ENCODE results near the gene CDS2. TPM values are rescaled to one million over a fixed set of nuclear protein-coding genes. Genes with fewer than 3 reads are reported as not detected.

The CDS2 gene
- total and polyA plus RNA-seq, 9 donors = 15.6 to 20.9 (median 17.9) TPM

DNA sequence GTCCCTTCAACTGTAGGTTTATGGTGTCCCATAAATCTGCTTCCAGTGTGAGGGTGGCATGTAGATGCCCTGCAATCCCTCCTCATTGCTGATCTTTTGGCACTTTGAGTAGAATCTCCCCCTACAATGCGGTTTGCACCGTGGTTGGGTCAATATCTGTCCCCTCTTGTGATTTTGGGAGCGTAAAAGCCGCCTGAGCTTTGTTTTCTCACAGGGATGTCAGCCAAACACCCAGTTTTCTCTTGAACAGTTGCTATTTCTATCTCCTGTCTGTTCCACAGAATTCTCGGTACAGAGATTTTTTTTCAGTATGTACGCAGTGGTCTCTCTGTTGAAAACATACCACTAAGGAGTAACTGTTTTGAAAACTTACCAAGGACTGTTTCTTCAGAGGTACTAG lies 21.8 kb downstream of the CDS2 start:
- DNase-seq = no peak
- Histone ChIP-seq H3K27ac (ENCODE audit: low read length) (no peak overlapping the region), H3K9me3 (replicated peaks; ENCODE audit: control insufficient read depth, low read depth, low read length) (no peaks in the 10 kb centered on the region), H3K4me1 (ENCODE audit: control insufficient read depth, insufficient read depth, low read length) (peaks cover 14% of the 10 kb centered on the region), H3K27me3 (ENCODE audit: control insufficient read depth, insufficient read depth, low read length) (no peaks in the 10 kb centered on the region), H3K4me3 (ENCODE audit: low read length) (no peak overlapping the region), H3K36me3 (ENCODE audit: control insufficient read depth, insufficient read depth, low read length) (no peaks in the 10 kb centered on the region)
- 61% methylated on average over 4 of the region's 6 CpGs for WGBS (ENCODE audit: insufficient coverage)

DNA sequence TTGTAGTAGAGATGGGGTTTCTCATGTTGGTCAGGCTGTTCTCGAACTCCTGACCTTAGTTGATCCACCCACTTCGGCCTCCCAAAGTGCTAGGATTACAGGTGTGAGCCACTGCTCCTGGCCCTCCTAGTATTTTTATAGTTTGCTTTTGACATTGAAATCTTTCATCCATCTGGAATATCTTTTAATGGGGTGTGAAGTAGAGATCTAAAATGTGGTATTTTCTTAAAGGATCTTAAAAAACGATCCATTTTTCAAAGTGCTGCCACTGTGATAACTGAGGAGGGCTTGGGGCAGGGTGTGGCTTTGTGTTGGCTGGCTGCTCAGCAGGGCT lies 23.1 kb downstream of the CDS2 start:
- no peaks in the 10 kb centered on the region for H3K27me3 ChIP-seq (ENCODE audit: control insufficient read depth, insufficient read depth, low read length)
- no peaks in the 10 kb centered on the region for H3K9me3 ChIP-seq (replicated peaks; ENCODE audit: control insufficient read depth, low read depth, low read length)
- no peak for DNase-seq
- no peaks in the 10 kb centered on the region for H3K36me3 ChIP-seq (ENCODE audit: control insufficient read depth, insufficient read depth, low read length)
- WGBS (ENCODE audit: insufficient coverage) = 100% methylated on average over 1 of the region's 3 CpGs
- no peak overlapping the region for H3K4me3 ChIP-seq (ENCODE audit: low read length)
- no peak overlapping the region for H3K27ac ChIP-seq (ENCODE audit: low read length)
- peaks cover 14% of the 10 kb centered on the region for H3K4me1 ChIP-seq (ENCODE audit: control insufficient read depth, insufficient read depth, low read length)

DNA sequence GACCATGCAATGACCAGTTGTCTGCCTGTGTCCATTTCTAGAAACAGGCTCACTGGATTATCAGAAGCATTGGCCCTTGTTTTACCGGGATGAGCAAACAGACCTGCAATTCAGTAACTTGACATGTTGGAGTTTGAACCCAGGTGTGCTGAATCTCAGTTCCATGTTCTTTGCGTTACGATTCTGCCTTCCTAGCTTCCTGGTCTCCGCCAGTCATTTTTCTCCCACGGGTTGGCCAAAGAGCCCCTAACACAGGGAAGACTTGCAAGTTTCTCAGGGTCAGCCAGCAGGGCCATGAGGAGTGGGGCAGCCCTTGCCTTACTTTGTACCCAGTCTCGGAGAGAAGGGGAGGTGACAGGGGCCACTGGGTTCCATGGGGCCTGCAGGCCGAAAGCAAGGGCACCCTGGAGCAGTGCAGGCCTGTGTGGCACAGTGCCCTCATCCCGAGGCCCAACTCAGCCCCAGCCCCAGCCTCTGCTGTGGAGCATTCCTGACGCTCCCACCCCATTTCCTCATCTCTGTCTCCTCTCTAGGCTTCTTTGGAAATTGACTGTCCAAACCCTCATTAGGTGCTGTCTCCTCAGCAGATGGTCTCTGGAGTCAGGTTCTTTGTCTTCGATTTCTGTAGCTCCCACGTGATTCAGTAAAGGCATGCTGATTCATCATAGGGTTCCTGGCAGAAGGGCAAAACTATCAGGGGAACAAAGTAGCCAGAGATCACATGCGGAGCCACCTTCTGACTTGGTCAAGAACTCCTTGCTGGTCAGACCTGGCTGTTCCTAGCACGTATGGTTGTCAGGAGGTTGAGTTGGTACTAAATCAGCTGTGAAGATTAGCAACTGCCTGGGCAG lies 23.6 kb downstream of the CDS2 start:
- peaks cover 14% of the 10 kb centered on the region for H3K4me1 ChIP-seq (ENCODE audit: control insufficient read depth, insufficient read depth, low read length)

DNA sequence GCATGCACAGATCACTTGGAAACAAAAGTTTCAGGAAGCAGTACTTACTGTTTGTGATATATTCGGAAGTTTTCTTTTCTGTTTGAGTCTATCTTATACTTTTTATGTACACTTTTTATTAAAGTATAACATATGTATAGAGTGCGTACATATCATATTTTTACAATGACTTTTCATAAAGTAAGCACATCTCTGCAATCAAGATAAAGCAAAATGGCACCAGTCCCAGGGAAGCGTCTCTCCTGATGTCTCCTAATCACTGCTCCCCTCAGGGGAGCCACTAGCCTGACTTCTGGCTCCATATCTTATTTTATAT lies 26.3 kb downstream of the CDS2 start:
- no peaks in the 10 kb centered on the region for H3K36me3 ChIP-seq (ENCODE audit: control insufficient read depth, insufficient read depth, low read length)
- DNase-seq = no peak
- H3K4me3 ChIP-seq (ENCODE audit: low read length) = no peak overlapping the region
- H3K27me3 ChIP-seq (ENCODE audit: control insufficient read depth, insufficient read depth, low read length) = no peaks in the 10 kb centered on the region
- peaks cover 15% of the 10 kb centered on the region for H3K4me1 ChIP-seq (ENCODE audit: control insufficient read depth, insufficient read depth, low read length)
- H3K9me3 ChIP-seq (replicated peaks; ENCODE audit: control insufficient read depth, low read depth, low read length) = no peaks in the 10 kb centered on the region
- no peak overlapping the region for H3K27ac ChIP-seq (ENCODE audit: low read length)
- no CpG with 5 or more reads among the region's 3 CpGs for WGBS (ENCODE audit: insufficient coverage)

More for the DNA sequence above, 23.6 kb downstream of the CDS2 start:
- H3K9me3 ChIP-seq (replicated peaks; ENCODE audit: control insufficient read depth, low read depth, low read length) = no peaks in the 10 kb centered on the region
- H3K36me3 ChIP-seq (ENCODE audit: control insufficient read depth, insufficient read depth, low read length) = no peaks in the 10 kb centered on the region
- H3K4me3 ChIP-seq (ENCODE audit: low read length) = no peak overlapping the region
- 90% methylated on average over 11 of the region's 13 CpGs for WGBS (ENCODE audit: insufficient coverage)
- no peak for DNase-seq
- peak overlapping the region; percentile 68 for H3K27ac ChIP-seq (ENCODE audit: low read length)
- no peaks in the 10 kb centered on the region for H3K27me3 ChIP-seq (ENCODE audit: control insufficient read depth, insufficient read depth, low read length)

DNA sequence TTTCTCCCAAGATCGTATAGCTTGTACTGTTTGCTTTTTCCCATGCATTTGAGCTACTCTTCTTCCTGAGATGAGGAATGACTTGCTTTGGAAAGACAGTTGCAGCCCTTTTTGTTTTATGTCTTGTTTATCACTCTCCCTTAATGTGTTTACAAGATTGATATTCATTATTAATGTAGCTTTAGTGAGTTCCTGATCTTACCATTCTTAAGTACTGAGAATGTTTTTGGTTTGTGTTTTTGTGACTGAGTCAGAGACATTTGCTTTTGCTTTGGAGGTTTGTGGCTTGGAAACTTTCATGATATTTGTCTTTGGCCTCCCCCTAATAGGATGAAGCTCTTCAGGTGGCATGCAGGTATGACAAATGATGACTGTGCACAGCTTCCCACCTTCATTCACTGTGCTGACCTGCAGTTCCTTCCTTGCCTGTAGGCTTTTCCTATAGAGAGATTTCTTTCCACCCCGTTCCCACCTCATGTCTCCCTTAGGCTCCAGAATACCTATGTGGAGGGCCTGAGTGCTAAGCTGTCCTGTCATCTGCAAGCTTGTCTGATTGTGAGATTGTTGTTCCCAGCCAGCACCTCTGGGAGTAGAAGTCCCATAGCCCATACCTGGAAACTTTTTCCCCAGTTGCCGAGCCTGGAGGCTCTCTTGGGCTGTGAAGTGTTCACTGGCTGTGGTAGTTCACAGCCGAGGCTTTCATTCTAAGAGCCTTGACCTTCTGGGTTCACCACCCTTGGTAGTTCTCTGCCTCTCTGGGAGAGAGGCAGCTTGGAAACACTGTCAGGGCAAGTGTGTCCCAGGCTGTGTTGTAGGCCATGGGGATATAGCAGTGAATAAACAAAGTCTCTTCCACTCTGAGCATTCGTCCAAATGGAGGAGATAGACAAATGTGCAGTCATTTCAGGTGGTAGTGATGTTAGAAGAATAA lies 27.1 kb downstream of the CDS2 start:
- Histone ChIP-seq H3K27me3 (ENCODE audit: control insufficient read depth, insufficient read depth, low read length) (no peaks in the 10 kb centered on the region), H3K4me1 (ENCODE audit: control insufficient read depth, insufficient read depth, low read length) (peaks cover 10% of the 10 kb centered on the region), H3K36me3 (ENCODE audit: control insufficient read depth, insufficient read depth, low read length) (no peaks in the 10 kb centered on the region), H3K27ac (ENCODE audit: low read length) (no peak overlapping the region), H3K9me3 (replicated peaks; ENCODE audit: control insufficient read depth, low read depth, low read length) (no peaks in the 10 kb centered on the region), H3K4me3 (ENCODE audit: low read length) (no peak overlapping the region)
- 92% methylated on average over 2 of the region's 5 CpGs for WGBS (ENCODE audit: insufficient coverage)
- DNase-seq = no peak

DNA sequence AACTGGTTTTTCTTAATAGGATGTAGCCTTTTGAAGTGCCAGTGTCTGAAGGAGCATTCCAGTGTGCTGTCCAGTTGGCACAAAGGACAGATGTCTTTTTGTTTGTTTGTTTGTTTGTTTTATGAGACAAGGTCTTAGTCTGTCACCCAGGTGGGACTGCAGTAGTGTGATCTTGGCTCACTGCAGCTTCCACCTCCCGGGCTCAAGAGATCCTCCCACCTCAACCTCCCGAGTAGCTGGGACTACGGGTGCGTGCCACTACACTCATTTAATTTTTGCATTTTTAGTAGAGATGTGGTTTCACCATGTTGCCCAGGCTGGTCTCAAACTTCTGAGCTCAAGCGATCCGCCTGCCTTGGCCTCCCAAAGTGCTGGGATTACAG lies 27.7 kb downstream of the CDS2 start:
- Histone ChIP-seq H3K36me3 (ENCODE audit: control insufficient read depth, insufficient read depth, low read length) (no peaks in the 10 kb centered on the region), H3K27me3 (ENCODE audit: control insufficient read depth, insufficient read depth, low read length) (no peaks in the 10 kb centered on the region), H3K4me3 (ENCODE audit: low read length) (no peak overlapping the region), H3K27ac (ENCODE audit: low read length) (no peak overlapping the region), H3K4me1 (ENCODE audit: control insufficient read depth, insufficient read depth, low read length) (peaks cover 10% of the 10 kb centered on the region), H3K9me3 (replicated peaks; ENCODE audit: control insufficient read depth, low read depth, low read length) (no peaks in the 10 kb centered on the region)
- 94% methylated on average over 2 of the region's 6 CpGs for WGBS (ENCODE audit: insufficient coverage)
- no peak for DNase-seq

DNA sequence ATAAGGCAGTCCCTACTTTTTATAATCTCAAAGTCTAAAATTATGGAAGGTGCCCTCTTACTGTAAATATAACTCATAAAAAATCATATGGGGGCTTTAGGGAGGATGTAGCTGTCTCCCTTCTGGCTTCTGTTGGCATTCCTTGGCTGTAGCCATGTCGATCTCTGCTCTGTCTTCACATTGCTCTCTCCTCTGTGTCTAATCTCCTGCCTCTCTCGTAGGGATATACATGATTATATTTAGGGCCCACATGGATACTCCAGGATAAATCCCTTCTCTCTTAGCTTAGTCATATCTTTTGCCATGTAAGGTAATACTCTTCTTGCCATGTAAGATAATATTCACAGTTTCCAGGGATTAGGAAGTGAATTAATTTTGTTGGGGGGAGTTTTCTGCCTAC lies 28.6 kb downstream of the CDS2 start:
- Histone ChIP-seq H3K27me3 (ENCODE audit: control insufficient read depth, insufficient read depth, low read length) (no peaks in the 10 kb centered on the region), H3K9me3 (replicated peaks; ENCODE audit: control insufficient read depth, low read depth, low read length) (no peaks in the 10 kb centered on the region), H3K36me3 (ENCODE audit: control insufficient read depth, insufficient read depth, low read length) (no peaks in the 10 kb centered on the region), H3K27ac (ENCODE audit: low read length) (no peak overlapping the region), H3K4me3 (ENCODE audit: low read length) (no peak overlapping the region), H3K4me1 (ENCODE audit: control insufficient read depth, insufficient read depth, low read length) (peaks cover 6% of the 10 kb centered on the region)
- DNase-seq = no peak
- no CpG with 5 or more reads among the region's 2 CpGs for WGBS (ENCODE audit: insufficient coverage)

DNA sequence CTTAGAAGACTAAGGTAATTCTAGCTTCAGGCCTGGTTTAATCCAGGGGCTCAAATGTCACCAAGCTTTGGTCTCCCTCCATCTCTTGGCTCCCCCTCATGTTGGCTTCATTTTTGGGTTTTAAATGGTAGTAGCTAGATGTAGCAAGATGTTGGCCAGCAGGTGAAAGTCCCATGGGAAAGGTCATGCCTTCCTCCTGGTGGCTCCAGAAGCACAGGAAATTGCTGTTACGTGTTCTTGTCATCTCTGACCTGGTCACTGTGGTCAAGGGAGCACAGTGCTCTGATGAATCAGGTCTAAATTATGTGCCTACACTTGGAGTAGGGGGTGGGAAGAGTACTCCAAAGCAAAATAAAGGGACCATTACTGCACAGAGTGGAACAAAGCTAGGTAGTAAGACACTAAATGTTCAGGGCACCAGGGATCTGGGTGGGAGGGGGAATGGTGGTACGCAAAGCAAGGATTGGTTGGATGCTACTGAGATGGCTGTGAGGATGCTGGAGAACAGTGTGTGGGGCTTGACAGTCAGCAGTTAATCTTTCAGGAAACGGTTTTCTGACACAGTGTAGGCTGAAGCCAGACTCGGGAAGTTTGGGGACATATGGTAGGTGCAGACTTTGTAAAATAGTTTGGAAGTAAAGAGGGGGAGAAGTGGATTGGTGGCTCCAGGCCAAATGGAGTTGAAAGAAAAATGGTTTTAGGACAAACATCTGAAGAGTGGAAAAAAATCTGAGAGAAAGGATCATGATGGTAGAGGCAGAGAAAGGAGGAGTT lies 30.1 kb downstream of the CDS2 start:
- Histone ChIP-seq H3K9me3 (replicated peaks; ENCODE audit: control insufficient read depth, low read depth, low read length) (no peaks in the 10 kb centered on the region), H3K27me3 (ENCODE audit: control insufficient read depth, insufficient read depth, low read length) (no peaks in the 10 kb centered on the region), H3K4me3 (ENCODE audit: low read length) (no peak overlapping the region), H3K4me1 (ENCODE audit: control insufficient read depth, insufficient read depth, low read length) (peaks cover 3% of the 10 kb centered on the region), H3K27ac (ENCODE audit: low read length) (no peak overlapping the region), H3K36me3 (ENCODE audit: control insufficient read depth, insufficient read depth, low read length) (no peaks in the 10 kb centered on the region)
- WGBS (ENCODE audit: insufficient coverage) = 75% methylated on average over 4 of the region's 4 CpGs
- DNase-seq = no peak

DNA sequence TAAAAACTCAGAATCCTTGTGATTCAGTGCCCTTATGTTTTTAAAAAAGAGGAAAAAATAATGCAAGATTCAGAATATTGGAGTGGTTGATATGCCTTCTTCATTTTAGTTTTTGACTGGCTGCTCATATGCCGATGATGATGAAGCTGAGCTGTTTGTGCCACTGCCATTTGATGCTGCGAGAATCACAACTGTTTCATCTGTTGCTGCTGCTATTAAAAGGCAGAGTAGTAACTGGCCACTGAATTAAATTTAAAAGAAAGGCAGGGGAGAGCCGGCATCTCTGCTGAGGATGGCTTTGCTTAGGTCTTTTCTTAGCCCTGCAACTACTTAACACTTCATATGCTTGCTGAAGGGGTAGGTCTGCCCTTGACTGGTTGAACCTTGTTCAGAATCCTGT lies 33.1 kb downstream of the CDS2 start:
- H3K4me1 ChIP-seq (ENCODE audit: control insufficient read depth, insufficient read depth, low read length) = peaks cover 3% of the 10 kb centered on the region
- no peak for DNase-seq
- H3K9me3 ChIP-seq (replicated peaks; ENCODE audit: control insufficient read depth, low read depth, low read length) = no peaks in the 10 kb centered on the region
- no peaks in the 10 kb centered on the region for H3K27me3 ChIP-seq (ENCODE audit: control insufficient read depth, insufficient read depth, low read length)
- 90% methylated on average over 1 of the region's 3 CpGs for WGBS (ENCODE audit: insufficient coverage)
- no peak overlapping the region for H3K4me3 ChIP-seq (ENCODE audit: low read length)
- H3K27ac ChIP-seq (ENCODE audit: low read length) = no peak overlapping the region
- no peaks in the 10 kb centered on the region for H3K36me3 ChIP-seq (ENCODE audit: control insufficient read depth, insufficient read depth, low read length)

DNA sequence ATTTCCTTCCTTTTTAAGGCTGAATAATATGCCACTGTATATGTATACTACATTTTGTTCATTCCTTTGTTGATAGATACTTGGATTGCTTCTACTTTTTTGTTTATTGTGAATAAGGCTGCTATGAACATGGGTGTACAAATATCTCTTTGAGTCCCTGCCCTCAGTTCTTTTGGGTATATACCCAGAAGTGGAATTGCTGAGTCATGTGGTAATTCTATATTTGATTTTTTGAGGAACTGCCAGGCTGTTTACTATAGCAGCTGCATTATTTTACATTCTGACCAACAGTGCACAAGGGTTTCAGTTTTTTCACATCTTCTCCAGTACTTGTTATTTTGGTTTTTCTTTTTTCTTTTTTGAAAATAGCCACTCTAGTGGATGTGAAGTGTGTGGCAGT lies 34.1 kb downstream of the CDS2 start:
- no peaks in the 10 kb centered on the region for H3K27me3 ChIP-seq (ENCODE audit: control insufficient read depth, insufficient read depth, low read length)
- no peaks in the 10 kb centered on the region for H3K36me3 ChIP-seq (ENCODE audit: control insufficient read depth, insufficient read depth, low read length)
- peaks cover 3% of the 10 kb centered on the region for H3K4me1 ChIP-seq (ENCODE audit: control insufficient read depth, insufficient read depth, low read length)
- no peaks in the 10 kb centered on the region for H3K9me3 ChIP-seq (replicated peaks; ENCODE audit: control insufficient read depth, low read depth, low read length)
- no peak for DNase-seq
- H3K27ac ChIP-seq (ENCODE audit: low read length) = no peak overlapping the region
- H3K4me3 ChIP-seq (ENCODE audit: low read length) = no peak overlapping the region

Measured in muscle of leg (tissue), 11 donors.